ENCODE results near the gene MPDZ.

MPDZ gene

DNA sequence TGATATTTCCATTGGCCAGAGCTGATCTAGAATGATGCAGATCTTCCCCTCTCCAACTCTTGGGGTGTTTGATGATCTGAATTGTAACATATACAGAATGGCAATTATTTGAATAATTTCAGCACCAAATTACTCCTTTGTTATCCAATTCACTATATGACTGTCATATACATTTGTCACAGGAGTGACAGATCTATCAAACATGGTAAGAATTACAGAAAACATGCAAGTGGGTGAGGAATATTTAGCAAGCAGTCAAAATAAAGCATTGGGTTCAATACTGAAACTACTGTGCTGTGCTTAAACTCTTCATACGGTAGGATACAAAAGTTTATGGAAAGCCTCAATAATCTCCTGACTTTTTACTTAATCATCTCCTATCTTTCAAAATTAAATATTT is 8.8 kb downstream of the MPDZ start:
- TF ChIP-seq, protein P1, sequence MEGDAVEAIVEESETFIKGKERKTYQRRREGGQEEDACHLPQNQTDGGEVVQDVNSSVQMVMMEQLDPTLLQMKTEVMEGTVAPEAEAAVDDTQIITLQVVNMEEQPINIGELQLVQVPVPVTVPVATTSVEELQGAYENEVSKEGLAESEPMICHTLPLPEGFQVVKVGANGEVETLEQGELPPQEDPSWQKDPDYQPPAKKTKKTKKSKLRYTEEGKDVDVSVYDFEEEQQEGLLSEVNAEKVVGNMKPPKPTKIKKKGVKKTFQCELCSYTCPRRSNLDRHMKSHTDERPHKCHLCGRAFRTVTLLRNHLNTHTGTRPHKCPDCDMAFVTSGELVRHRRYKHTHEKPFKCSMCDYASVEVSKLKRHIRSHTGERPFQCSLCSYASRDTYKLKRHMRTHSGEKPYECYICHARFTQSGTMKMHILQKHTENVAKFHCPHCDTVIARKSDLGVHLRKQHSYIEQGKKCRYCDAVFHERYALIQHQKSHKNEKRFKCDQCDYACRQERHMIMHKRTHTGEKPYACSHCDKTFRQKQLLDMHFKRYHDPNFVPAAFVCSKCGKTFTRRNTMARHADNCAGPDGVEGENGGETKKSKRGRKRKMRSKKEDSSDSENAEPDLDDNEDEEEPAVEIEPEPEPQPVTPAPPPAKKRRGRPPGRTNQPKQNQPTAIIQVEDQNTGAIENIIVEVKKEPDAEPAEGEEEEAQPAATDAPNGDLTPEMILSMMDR (IDR thresholded peaks at IDR 0.05; ENCODE audit: unreplicated experiment in 3 of 3), result no peak
- no peaks in the 10 kb centered on the region for H3K9me3 Mint-ChIP-seq
- peaks cover 66% of the 10 kb centered on the region for H3K4me1 Mint-ChIP-seq

DNA sequence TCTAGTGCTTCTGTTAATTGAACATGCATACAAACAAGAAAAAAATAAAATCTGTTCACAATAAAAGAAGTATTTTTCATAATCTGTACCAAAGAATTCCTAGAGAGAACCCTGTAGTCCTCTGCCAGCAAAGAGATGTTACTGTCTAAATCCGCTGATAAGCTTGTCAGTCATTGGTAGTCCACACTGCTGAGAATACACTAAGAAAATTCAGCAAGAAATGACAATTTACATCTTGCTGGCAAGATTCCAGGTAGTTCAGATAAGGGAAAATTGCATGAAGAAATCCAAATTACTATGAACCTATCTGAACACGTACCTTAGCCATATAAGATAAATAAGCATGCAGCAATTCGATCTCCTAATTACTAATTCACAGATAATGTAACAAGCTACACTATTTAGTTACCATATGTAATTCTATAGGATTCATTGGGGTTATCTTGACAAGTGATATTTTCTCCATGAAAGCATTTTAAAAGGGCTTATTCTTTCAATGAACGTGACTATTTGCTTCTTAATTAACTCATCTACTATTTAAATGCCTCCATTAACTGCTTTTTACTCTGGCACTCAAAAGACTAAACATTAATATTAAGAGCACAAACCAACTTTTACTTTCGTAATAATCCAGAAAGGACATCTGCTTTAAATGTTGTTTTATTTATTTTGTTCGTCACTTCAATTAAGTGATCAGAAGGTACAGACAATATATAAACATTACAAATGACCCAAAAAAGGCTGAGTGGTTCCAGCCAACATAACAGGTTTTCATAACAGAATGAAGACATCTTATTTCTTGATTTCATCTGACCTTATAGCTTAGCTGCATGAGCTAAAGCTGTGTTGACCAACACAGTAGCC is 9.7 kb downstream of the MPDZ start:
- H3K36me3 Mint-ChIP-seq (ENCODE audit: low read depth), result peaks cover 4% of the 10 kb centered on the region
- H3K4me1 Mint-ChIP-seq, result peaks cover 67% of the 10 kb centered on the region
- H3K4me3 Mint-ChIP-seq, result no peak overlapping the region
- peak overlapping the region in 1 of 3 experiments; percentile 10 for H3K27ac Mint-ChIP-seq
- H3K27me3 Mint-ChIP-seq (ENCODE audit: low read depth), result no peaks in the 10 kb centered on the region
- TF ChIP-seq, protein P1 (IDR thresholded peaks at IDR 0.05; ENCODE audit: unreplicated experiment in 3 of 3), result no peak
- H3K9me3 Mint-ChIP-seq, result no peaks in the 10 kb centered on the region

More for the DNA sequence above, 8.8 kb downstream of the MPDZ start:
- Mint-ChIP-seq H3K27me3 (ENCODE audit: low read depth) (no peaks in the 10 kb centered on the region), H3K36me3 (ENCODE audit: low read depth) (peaks cover under 1% of the 10 kb centered on the region), H3K27ac (no peak overlapping the region), H3K4me3 (no peak overlapping the region)

DNA sequence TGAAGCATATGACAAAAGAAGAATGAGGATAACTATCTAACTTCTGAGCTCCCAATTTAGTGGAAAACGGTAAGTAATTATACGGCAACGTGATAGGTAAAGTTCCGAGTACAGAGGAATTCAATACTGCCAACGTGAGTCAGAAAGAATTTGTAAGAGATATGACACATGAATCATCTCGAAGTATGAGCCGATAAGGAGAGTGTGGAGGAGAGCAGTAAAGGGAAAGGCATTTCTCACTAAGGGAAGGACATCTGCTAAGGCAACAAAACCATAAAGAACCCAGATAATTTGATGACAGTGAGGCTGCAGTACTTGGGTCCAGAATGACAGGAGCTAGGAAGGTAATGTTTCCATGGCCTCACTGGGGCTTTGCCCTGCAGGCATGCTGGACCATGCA is 11.0 kb downstream of the MPDZ start:
- Mint-ChIP-seq H3K36me3 (ENCODE audit: low read depth) (peaks cover 7% of the 10 kb centered on the region), H3K4me1 (peaks cover 64% of the 10 kb centered on the region), H3K4me3 (no peak overlapping the region), H3K27me3 (ENCODE audit: low read depth) (no peaks in the 10 kb centered on the region), H3K9me3 (no peaks in the 10 kb centered on the region), H3K27ac (peak overlapping the region in 1 of 3 experiments; percentile 24)
- TF ChIP-seq, protein P1 (IDR thresholded peaks at IDR 0.05; ENCODE audit: unreplicated experiment in 3 of 3), result no peak

GRCh38 chr9:13267743-13268142 is 11.7 kb downstream of the MPDZ start:
- Mint-ChIP-seq H3K36me3 (ENCODE audit: low read depth) (peaks cover 7% of the 10 kb centered on the region), H3K4me3 (no peak overlapping the region), H3K27ac (peak overlapping the region in 1 of 3 experiments; percentile 3), H3K4me1 (peaks cover 64% of the 10 kb centered on the region), H3K27me3 (ENCODE audit: low read depth) (no peaks in the 10 kb centered on the region), H3K9me3 (no peaks in the 10 kb centered on the region)
- TF ChIP-seq, protein P1 (IDR thresholded peaks at IDR 0.05; ENCODE audit: unreplicated experiment in 3 of 3), result no peak

DNA sequence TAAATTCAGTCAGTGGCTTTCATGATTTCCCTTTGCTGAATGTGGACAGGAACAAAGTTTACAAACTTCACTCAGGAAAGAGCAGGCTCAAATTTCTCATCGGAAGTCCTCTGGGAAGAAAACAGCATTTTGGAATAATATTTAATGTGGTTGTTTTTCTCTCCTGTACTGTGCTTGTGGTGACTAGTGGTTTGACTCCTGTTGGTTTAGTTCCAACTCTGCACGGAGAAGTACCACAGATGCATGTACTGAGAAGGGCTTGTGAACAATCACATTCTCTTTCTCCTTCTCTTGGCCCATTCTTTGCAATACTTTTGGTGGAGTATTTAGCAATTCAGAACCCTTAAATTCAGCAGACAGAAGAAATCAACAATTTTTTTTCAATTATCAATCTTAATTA is 13.3 kb downstream of the MPDZ start:
- Mint-ChIP-seq H3K27ac (peak overlapping the region; percentile 35 to 68 (median 37)), H3K4me1 (peaks cover 56% of the 10 kb centered on the region), H3K9me3 (no peaks in the 10 kb centered on the region), H3K4me3 (no peak overlapping the region), H3K36me3 (ENCODE audit: low read depth) (peaks cover 10% of the 10 kb centered on the region), H3K27me3 (ENCODE audit: low read depth) (no peaks in the 10 kb centered on the region)
- TF ChIP-seq, protein P1 (IDR thresholded peaks at IDR 0.05; ENCODE audit: unreplicated experiment in 3 of 3), result no peak

GRCh38 chr9:13264788-13265187 is 14.7 kb downstream of the MPDZ start:
- Mint-ChIP-seq H3K4me3 (no peak overlapping the region), H3K4me1 (peaks cover 44% of the 10 kb centered on the region), H3K36me3 (ENCODE audit: low read depth) (peaks cover 15% of the 10 kb centered on the region), H3K9me3 (no peaks in the 10 kb centered on the region), H3K27ac (peak overlapping the region in 2 of 3 experiments; percentile 24 to 32), H3K27me3 (ENCODE audit: low read depth) (no peaks in the 10 kb centered on the region)
- TF ChIP-seq, protein P1 (IDR thresholded peaks at IDR 0.05; ENCODE audit: unreplicated experiment in 3 of 3), result no peak

Measured in nephron (organoid).